K562 (cell line): Measurements from ENCODE around the gene GLIS2.

Source experiments
- BDP1 ChIP-seq: IDR thresholded peaks from 3 replicates; pipeline ENCODE4 v1.6.1; 2011; ENCODE audit not compliant: insufficient read length, insufficient read depth
- CEBPG ChIP-seq, 3 experiments: fragments of 200-800 bp in 1 of 3; sonication (Bioruptor generic) in 1 of 3; sonication (generic) in 1 of 3; formaldehyde crosslinking in 1 of 3; IDR thresholded peaks in 2 of 3; conservative IDR thresholded peaks in 1 of 3; 2 replicates each; pipeline versions ENCODE4 v1.6.1 to v1.8.0; 2016 to 2022; ENCODE audit warnings: missing compliant biosample characterization in 2 of 3, missing genetic modification characterization in 2 of 3, mild to moderate bottlenecking in 1 of 3, missing genetic modification reagents in 1 of 3
- CHD2 ChIP-seq: IDR thresholded peaks from 2 replicates; pipeline ENCODE4 v1.6.1; 2011; ENCODE audit warnings: low read depth, low read length
- COPS2 ChIP-seq: fragments of 450-650 bp; conservative IDR thresholded peaks from 2 replicates; pipeline ENCODE4 v1.6.1; 2016; ENCODE audit warnings: mild to moderate bottlenecking, moderate library complexity
- CTCF ChIP-seq, 3 experiments: IDR thresholded peaks in 2 of 3; conservative IDR thresholded peaks in 1 of 3; 2 replicates each; pipeline ENCODE4 v1.5.1; 2011 to 2012; ENCODE audit warnings: low read length in 3 of 3, mild to moderate bottlenecking in 3 of 3, control low read depth in 2 of 3, improper control_type of control experiment in 1 of 3, inconsistent platforms in 1 of 3, low read depth in 1 of 3, mixed read lengths in 1 of 3, moderate library complexity in 1 of 3; ENCODE audit not compliant: insufficient read depth in 2 of 3
- HES1 ChIP-seq: fragments of 450-650 bp; IDR thresholded peaks from 2 replicates; pipeline ENCODE4 v1.6.1; 2016; ENCODE audit warnings: low read depth, mild to moderate bottlenecking, moderate library complexity
- RAD51 ChIP-seq: fragments of 450-650 bp; IDR thresholded peaks from 2 replicates; pipeline ENCODE4 v1.7.1; 2016; ENCODE audit warnings: low read depth, mild to moderate bottlenecking, borderline replicate concordance
- REST ChIP-seq, 2 experiments: fragments of 450-650 bp; formaldehyde crosslinking in 1 of 2; IDR thresholded peaks; 2 replicates each; pipeline versions ENCODE4 v1.4.0 to v1.6.1; 2014 to 2020; ENCODE audit warnings: mild to moderate bottlenecking in 2 of 2, borderline replicate concordance in 1 of 2, low read depth in 1 of 2
- THRAP3 ChIP-seq: fragments of 450-650 bp; IDR thresholded peaks from 2 replicates; pipeline ENCODE4 v1.6.1; 2016; ENCODE audit warnings: mild to moderate bottlenecking, inconsistent platforms, borderline replicate concordance
- ZBTB7A ChIP-seq: IDR thresholded peaks from 2 replicates; pipeline ENCODE4 v1.6.1; 2011; ENCODE audit warnings: low read depth, mild to moderate bottlenecking, low read length, moderate library complexity, borderline replicate concordance; ENCODE audit not compliant: control insufficient read depth
- ZNF274 ChIP-seq: IDR thresholded peaks from 2 replicates; pipeline ENCODE4 v1.6.1; 2011; ENCODE audit warnings: low read depth, mild to moderate bottlenecking, low read length, moderate library complexity, borderline replicate concordance
- ZNF609 ChIP-seq: sonication (generic); formaldehyde crosslinking; IDR thresholded peaks from 2 replicates; pipeline ENCODE4 v1.8.1; 2023; ENCODE audit warnings: missing genetic modification reagents, mild to moderate bottlenecking, borderline replicate concordance
- ZNF780A ChIP-seq: fragments of 250-450 bp; sonication (Bioruptor Pico); IDR thresholded peaks from 2 replicates; pipeline ENCODE4 v1.5.0; 2021; ENCODE audit warnings: mild to moderate bottlenecking
- ZNF830 ChIP-seq: fragments of 250-450 bp; sonication (Bioruptor Pico); IDR thresholded peaks from 2 replicates; pipeline ENCODE4 v1.5.0; 2021; ENCODE audit warnings: mild to moderate bottlenecking

GRCh38 chr16:4386951-4387565 lies 71.2 kb downstream of the GLIS2 start:
- TF ChIP-seq CTCF (IDR thresholded peaks at IDR 0.05 in 2 of 3, conservative IDR thresholded peaks at IDR 0.05 in 1 of 3; ENCODE audit: insufficient read depth in 2 of 3, low read depth in 1 of 3, low read length in 3 of 3) (no peak), CEBPG (CRISPR knock-in tag; IDR thresholded peaks at IDR 0.05) (no peak), CEBPG (tag; conservative IDR thresholded peaks at IDR 0.05 in 1 of 2, IDR thresholded peaks at IDR 0.05 in 1 of 2) (no peak), CHD2 (no peak), ZNF274 (no peak), ZNF780A (CRISPR knock-in tag) (no peak), THRAP3 (no peak), RAD51 (no peak), ZNF830 (CRISPR knock-in tag) (no peak), COPS2 (no peak), ZBTB7A (no peak), ZNF609 (CRISPR knock-in tag) (no peak), BDP1 (no peak), HES1 (no peak), REST (IDR thresholded peaks at IDR 0.05; ENCODE audit: borderline replicate concordance) (no peak), REST (CRISPR knock-in tag; IDR thresholded peaks at IDR 0.05; ENCODE audit: low read depth) (no peak)
